B cell (primary cell): ENCODE measurements around the gene RPP14.

Source experiments
- CTCF ChIP-seq: fragments of 200-600 bp; IDR thresholded peaks from one replicate; pipeline ENCODE4 v1.8.0; 2022; ENCODE audit warnings: antibody characterized with exemption, mild to moderate bottlenecking
- EZH2 ChIP-seq: IDR thresholded peaks from 2 replicates; pipeline ENCODE4 v1.6.1; 2012; ENCODE audit warnings: borderline replicate concordance, low read depth, mild to moderate bottlenecking, moderate library complexity, low read length; ENCODE audit not compliant: insufficient read depth, poor library complexity, severe bottlenecking

GRCh38 chr3:58352626-58353025 is 46.6 kb downstream of the RPP14 start:
- TF ChIP-seq CTCF: no peak
- no peak for TF ChIP-seq EZH2
